Activated CD8-positive, alpha-beta T cell treated with anti-CD3 and anti-CD28 coated beads for 36 hours (primary cell): ENCODE data around the gene ITGA6. TPM values are rescaled to one million over a fixed set of nuclear protein-coding genes. Genes with fewer than 3 reads are reported as not detected.
"Not testable (repeated sequence)": the region's sequence is repeated elsewhere in the genome, so short reads cannot be mapped to it uniquely, and the experiment has no call there.

Source experiments
- ATAC-seq: fragments of 200-7000 bp; cut with Tn5 transposase; one replicate; pipeline ENCODE4 v1.10.0; 2021; ENCODE audit warnings: mild to moderate bottlenecking, moderate library complexity
- CTCF ChIA-PET: fragments of 350-600 bp; sonication (Branson Sonifier 250); formaldehyde crosslinking; loops from one replicate; lab custom pipeline; 2021; ENCODE audit warnings: antibody characterized with exemption; lab: Charles Lee
- POLR2A ChIA-PET: fragments of 350-600 bp; sonication (Branson Sonifier 250); formaldehyde crosslinking; loops from one replicate; lab custom pipeline; 2021; ENCODE audit warnings: antibody characterized with exemption; lab: Charles Lee
- DNase-seq: peaks from one replicate; pipeline ENCODE4 v3.0.0-alpha.2; 2020
- H3K27ac Mint-ChIP-seq: one replicate; pipeline ENCODE4 v1.8.0; 2021; ENCODE audit warnings: mild to moderate bottlenecking, mixed read lengths
- H3K27me3 Mint-ChIP-seq: one replicate; pipeline ENCODE4 v1.8.0; 2021; ENCODE audit warnings: mixed read lengths
- H3K36me3 Mint-ChIP-seq: one replicate; pipeline ENCODE4 v1.8.0; 2021; ENCODE audit warnings: low read depth, mixed read lengths
- H3K4me1 Mint-ChIP-seq: one replicate; pipeline ENCODE4 v1.8.0; 2021; ENCODE audit warnings: low read depth, mixed read lengths
- H3K4me3 Mint-ChIP-seq: one replicate; pipeline ENCODE4 v1.8.0; 2021; ENCODE audit warnings: mild to moderate bottlenecking, moderate library complexity, mixed read lengths
- H3K9me3 Mint-ChIP-seq: one replicate; pipeline ENCODE4 v1.8.0; 2021; ENCODE audit warnings: mixed read lengths
- CTCF ChIP-seq: fragments of 200-600 bp; IDR thresholded peaks from one replicate; pipeline ENCODE4 v1.8.0; 2022; ENCODE audit warnings: antibody characterized with exemption, mild to moderate bottlenecking
- intact Hi-C: fragments of 100-400 bp; cut with micrococcal nuclease; formaldehyde crosslinking; loops from one replicate; pipeline ENCODE4 v1.10.0; 2022
- total RNA-seq, 2 experiments: library from RNA; stranded (reverse); gene quantifications; one replicate each; pipeline ENCODE4 v1.2.3, GENCODE V29; 2021

ITGA6 gene
- total RNA-seq, 2 experiments from 2014 or later, result 7.9 to 8.4 TPM

- ATAC-seq (no peak), DNase-seq (no peak)
- Mint-ChIP-seq H3K4me1 (peaks cover 2% of the 10 kb centered on the region), H3K4me3 (no peak overlapping the region), H3K27ac (no peak overlapping the region), H3K9me3 (peaks cover 34% of the 10 kb centered on the region), H3K36me3 (peaks cover 43% of the 10 kb centered on the region), H3K27me3 (no peaks in the 10 kb centered on the region)
- no peak for TF ChIP-seq CTCF
- intact Hi-C loops, result no loop called here
- ChIA-PET CTCF (interaction anchor here (0.9 kb wide), 1 partner anchor 392 kb away, joined by 3 read pairs; no protein-coding TSS in a partner anchor), POLR2A (interaction anchor here (1.0 to 1.6 kb wide), 3 partner anchors 13 to 122 kb away, joined by 3 to 5 read pairs (median 3); no protein-coding TSS in a partner anchor)
These were observed 112.4 kb downstream of the ITGA6 start for GRCh38 chr2:172539767-172540166.

GRCh38 chr2:172540421-172540820 is 113.0 kb downstream of the ITGA6 start:
- no peak for DNase-seq
- no peak for ATAC-seq
- intact Hi-C loops, result no loop called here
- peaks cover 39% of the 10 kb centered on the region for H3K36me3 Mint-ChIP-seq
- no peak overlapping the region for H3K27ac Mint-ChIP-seq
- H3K4me3 Mint-ChIP-seq, result no peak overlapping the region
- no peaks in the 10 kb centered on the region for H3K27me3 Mint-ChIP-seq
- peaks cover 30% of the 10 kb centered on the region for H3K9me3 Mint-ChIP-seq
- no peaks in the 10 kb centered on the region for H3K4me1 Mint-ChIP-seq
- ChIA-PET POLR2A (interaction anchor here (1.2 to 1.6 kb wide), 2 partner anchors 12 to 14 kb away, joined by 3 to 5 read pairs; no protein-coding TSS in a partner anchor), CTCF (no interaction called here)
- TF ChIP-seq CTCF, result no peak

GRCh38 chr2:172545408-172546075 is 118.2 kb downstream of the ITGA6 start:
- Mint-ChIP-seq H3K36me3 (peaks cover 53% of the 10 kb centered on the region), H3K9me3 (peaks cover 31% of the 10 kb centered on the region), H3K27ac (no peak overlapping the region), H3K4me3 (no peak overlapping the region), H3K4me1 (peaks cover 13% of the 10 kb centered on the region), H3K27me3 (no peaks in the 10 kb centered on the region)
- DNase-seq (no peak), ATAC-seq (no peak)
- CTCF ChIA-PET, result interaction anchor here (0.8 kb wide), 1 partner anchor 9 kb away, joined by 3 read pairs; no protein-coding TSS in a partner anchor
- TF ChIP-seq CTCF, result no peak
- intact Hi-C loops, result no loop called here
- POLR2A ChIA-PET, result interaction anchor here (0.6 to 1.2 kb wide), 2 partner anchors 33 to 438 kb away, joined by 3 to 4 read pairs; no protein-coding TSS in a partner anchor

- H3K4me1 Mint-ChIP-seq, result peaks cover 34% of the 10 kb centered on the region
- ChIA-PET POLR2A (no interaction called here), CTCF (no interaction called here)
- H3K36me3 Mint-ChIP-seq, result peaks cover 60% of the 10 kb centered on the region
- H3K27me3 Mint-ChIP-seq, result peaks cover 3% of the 10 kb centered on the region
- TF ChIP-seq CTCF, result no peak
- peaks cover 14% of the 10 kb centered on the region for H3K9me3 Mint-ChIP-seq
- DNase-seq (no peak), ATAC-seq (no peak)
- no peak overlapping the region for H3K27ac Mint-ChIP-seq
- H3K4me3 Mint-ChIP-seq, result no peak overlapping the region
- intact Hi-C loops, result no loop called here
These were observed 121.7 kb downstream of the ITGA6 start for GRCh38 chr2:172549131-172549530.

GRCh38 chr2:172549802-172550201 is 122.4 kb downstream of the ITGA6 start:
- intact Hi-C loops, H3K9me3 Mint-ChIP-seq, H3K27ac Mint-ChIP-seq, ATAC-seq, POLR2A ChIA-PET, H3K4me3 Mint-ChIP-seq, DNase-seq, CTCF ChIA-PET, H3K27me3 Mint-ChIP-seq: not testable (repeated sequence)
- H3K4me1 Mint-ChIP-seq, result peaks cover 40% of the 10 kb centered on the region
- H3K36me3 Mint-ChIP-seq, result peaks cover 60% of the 10 kb centered on the region
